ENCODE data around the gene CACNG4.

- no peak for TF ChIP-seq CTCF (IDR thresholded peaks at IDR 0.05)
- no peak for TF ChIP-seq POLR2A (IDR thresholded peaks at IDR 0.05)
- no peak for TF ChIP-seq EP300 (IDR thresholded peaks at IDR 0.05)
These were observed at the start of gene CACNG4 for GRCh38 chr17:66963909-66964771.
